GM18951 (cell line): Measurements from ENCODE around the gene GPX1.
"Not testable (repeated sequence)": the region's sequence is repeated elsewhere in the genome, so short reads cannot be mapped to it uniquely, and the experiment has no call there.

Experiments
- POLR2A ChIP-seq: IDR thresholded peaks from 4 replicates; pipeline ENCODE4 v1.6.1; 2011; ENCODE audit warnings: mild to moderate bottlenecking; ENCODE audit not compliant: insufficient read length, insufficient read depth; ENCODE audit errors: extremely low read depth
- in situ Hi-C: fragments of 300-500 bp; cut with MboI; formaldehyde crosslinking; loops from one replicate; pipeline ENCODE4 v1.12.0; 2022; ENCODE audit warnings: low sequenced_read_pairs, mixed read lengths, inconsistent platforms; ENCODE audit not compliant: unreplicated experiment

The GPX1 gene

GRCh38 chr3:49358217-49358883 is at the start of gene GPX1:
GPX1 (minus strand) TSS chr3:49358353; CDS start chr3:49358278, 75 bp downstream.
- TF ChIP-seq POLR2A: peak; percentile 95
- in situ Hi-C loops: no loop called here

GRCh38 chr3:49406571-49407565 is 48.7 kb upstream of the GPX1 start:
- TF ChIP-seq POLR2A: no peak
- in situ Hi-C loops: no loop called here

GRCh38 chr3:49405570-49405969 is 47.4 kb upstream of the GPX1 start:
- in situ Hi-C loops: not testable (repeated sequence)

DNA sequence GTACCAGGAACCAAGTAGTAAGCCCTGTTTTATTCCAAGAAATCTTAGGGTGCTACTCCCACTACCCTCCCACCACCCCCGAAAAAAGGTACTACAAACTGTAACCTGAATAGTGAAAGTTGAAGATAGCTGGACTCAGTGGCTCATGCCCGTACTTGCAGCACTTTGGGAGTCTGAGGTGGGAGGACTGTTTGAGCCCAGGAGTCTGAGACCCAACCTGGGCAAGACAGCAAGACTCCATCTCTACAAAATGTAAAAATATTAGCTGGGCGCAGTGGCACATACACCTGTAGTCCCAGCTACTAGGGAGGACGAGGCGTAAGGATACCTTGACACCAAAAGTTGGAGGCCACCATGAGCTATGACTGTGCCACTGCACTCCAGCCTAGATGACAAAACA is 45.7 kb upstream of the GPX1 start:
- no peak for TF ChIP-seq POLR2A
- in situ Hi-C loops: no loop called here

GRCh38 chr3:49401766-49402165 is 43.6 kb upstream of the GPX1 start:
- in situ Hi-C loops: no loop called here
- no peak for TF ChIP-seq POLR2A

GRCh38 chr3:49399461-49399860 is 41.3 kb upstream of the GPX1 start:
- in situ Hi-C loops: no loop called here
- TF ChIP-seq POLR2A: no peak

DNA sequence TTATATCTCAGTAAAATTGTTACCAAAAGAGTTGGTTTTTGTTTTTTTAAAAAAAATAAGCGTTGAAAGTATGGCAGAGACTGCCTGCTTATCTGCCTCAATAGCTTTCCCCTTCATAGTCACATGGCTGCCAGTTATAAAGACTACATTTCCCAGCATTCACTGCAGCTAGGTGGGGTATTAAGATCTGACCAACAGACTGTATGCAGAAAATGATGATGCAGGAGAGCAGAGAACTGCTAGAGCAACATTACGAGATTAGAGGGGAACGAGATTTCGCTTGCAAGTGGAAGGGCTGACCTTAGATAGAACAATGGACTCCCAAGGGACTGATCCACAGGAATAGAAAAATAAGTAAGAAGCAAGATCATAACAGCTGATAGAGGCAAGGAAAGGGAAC is 39.3 kb upstream of the GPX1 start:
- in situ Hi-C loops: no loop called here

DNA sequence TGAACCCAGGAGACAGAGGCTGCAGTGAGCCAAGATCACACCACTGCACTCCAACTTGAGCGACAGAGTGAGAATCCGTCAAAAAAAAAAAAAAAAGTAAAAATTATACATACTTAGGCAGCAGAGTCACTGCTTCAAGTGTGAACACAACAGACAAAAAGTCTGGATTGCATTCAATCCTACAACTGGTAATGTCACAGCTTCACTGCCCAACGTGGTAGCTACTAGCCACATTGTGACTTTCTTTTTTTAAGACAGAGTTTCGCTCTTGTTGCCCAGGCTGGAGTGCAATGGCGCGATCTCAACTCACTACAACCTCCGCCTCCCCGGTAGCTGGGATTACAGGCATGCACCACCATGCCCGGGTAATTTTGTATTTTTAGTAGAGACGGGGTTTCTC is 33.2 kb upstream of the GPX1 start:
- in situ Hi-C loops: not testable (repeated sequence)

More for the DNA sequence above, 39.3 kb upstream of the GPX1 start:
- no peak for TF ChIP-seq POLR2A

- in situ Hi-C loops: no loop called here
- TF ChIP-seq POLR2A: no peak
Observed at GRCh38 chr3:49389297-49389696, 31.1 kb upstream of the GPX1 start.

DNA sequence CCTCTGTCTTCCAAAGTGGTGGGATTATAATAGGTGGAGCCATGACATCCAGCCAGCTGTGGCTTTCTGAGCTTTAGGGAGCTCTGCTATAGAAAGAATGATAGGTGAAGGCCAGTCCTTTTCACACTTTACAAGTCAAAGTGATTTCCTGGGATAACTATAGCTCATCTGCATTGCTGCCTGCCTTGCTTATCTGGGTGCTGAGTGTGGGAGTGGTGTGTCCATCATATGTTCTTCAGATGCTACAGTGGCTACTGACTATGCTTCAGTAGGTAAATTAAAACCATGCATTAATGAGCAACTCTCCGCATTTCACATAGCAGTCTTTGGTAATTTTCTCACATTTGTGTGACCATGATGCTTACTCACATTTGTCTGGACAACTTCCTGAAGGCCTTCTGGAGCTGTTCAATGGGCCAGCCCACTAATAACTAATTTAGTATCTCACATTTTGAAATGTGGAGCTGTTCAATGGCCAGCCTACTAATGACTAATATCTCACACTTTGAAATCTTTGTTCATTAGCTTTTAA is 30.2 kb upstream of the GPX1 start:
- TF ChIP-seq POLR2A: no peak
- in situ Hi-C loops: no loop called here

- no peak for TF ChIP-seq POLR2A
- in situ Hi-C loops: no loop called here
Observed at GRCh38 chr3:49387721-49388120, 29.6 kb upstream of the GPX1 start.

DNA sequence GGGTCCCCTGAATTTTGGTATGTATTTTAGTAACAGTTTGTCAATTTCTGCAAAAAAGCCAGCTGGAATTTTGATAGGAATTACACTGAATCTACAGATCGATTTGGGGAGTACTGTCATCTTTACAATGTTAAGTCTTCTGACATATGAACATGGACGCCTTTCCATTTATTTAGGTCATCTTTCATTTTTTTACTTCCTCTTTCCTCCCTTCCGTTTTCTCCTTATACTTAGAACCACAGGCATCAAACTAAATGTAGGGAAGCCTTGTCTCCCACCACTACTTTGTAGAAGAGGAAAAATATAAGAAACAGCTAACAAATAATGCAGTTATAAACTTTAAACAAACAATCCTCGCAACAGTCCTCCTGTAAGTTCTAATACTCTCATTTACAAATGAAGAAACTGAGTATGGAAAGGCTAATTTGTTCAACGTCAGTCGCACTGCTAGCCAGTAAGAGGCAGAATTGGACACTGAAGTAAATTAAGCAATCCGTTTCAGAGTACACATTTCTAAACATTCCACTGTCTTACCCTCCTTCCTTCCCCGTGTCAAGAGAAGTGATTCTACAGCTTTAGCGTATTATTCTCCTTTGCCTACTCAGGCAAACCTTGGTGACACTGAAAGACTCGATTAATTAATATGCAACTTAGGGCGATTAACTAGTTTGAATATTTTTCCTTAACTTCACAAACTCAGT is 28.1 kb upstream of the GPX1 start:
- no peak for TF ChIP-seq POLR2A
- in situ Hi-C loops: no loop called here

GRCh38 chr3:49385617-49386016 is 27.5 kb upstream of the GPX1 start:
- TF ChIP-seq POLR2A: no peak
- in situ Hi-C loops: no loop called here
